Measurements from ENCODE around the gene OMP. TPM values are rescaled to one million over a fixed set of nuclear protein-coding genes. Genes with fewer than 3 reads are reported as not detected.

Gene OMP
- total RNA-seq, 1 donor from 2014 or later, result not detected

DNA sequence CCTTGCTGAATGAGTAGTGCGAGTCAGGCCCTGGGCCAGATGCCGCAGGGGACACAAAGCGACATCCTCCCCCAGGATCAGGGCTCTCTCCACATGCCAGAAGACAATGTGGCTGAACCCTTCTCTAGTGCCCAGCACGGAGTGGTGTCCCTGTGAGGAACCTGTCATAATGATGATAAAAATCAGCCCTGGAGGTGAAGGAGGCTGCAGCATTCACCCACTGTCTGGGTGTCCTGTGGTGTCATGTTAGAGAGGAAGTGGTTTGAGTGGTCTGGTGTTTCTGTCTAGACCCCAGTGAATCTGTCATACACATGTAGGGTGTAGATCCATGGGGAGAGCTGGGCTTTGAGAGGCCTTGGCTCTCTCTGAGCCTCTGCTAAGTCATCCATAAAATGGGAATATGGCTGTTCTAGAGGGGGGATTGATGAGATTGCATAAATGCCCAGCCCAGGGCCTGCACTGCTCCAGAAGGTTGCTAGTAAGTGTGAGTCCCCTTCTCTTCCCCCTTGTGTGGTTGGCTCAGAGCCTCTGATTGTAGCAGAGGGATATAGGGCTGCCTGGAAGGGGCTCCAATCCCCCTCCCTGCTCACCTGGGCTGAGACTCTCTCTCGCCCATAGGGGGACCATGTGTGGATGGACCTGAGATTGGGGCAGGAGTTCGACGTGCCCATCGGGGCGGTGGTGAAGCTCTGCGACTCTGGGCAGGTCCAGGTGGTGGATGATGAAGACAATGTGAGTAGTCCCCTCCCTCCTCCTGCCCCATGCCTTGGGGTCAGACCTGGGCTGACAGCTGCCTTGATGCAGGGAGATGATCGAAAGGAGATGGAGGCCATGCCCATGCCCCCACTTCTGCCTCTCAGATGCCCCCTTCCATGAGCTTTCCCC, 39.7 kb downstream of the OMP start:
- no peak for DNase-seq

DNA sequence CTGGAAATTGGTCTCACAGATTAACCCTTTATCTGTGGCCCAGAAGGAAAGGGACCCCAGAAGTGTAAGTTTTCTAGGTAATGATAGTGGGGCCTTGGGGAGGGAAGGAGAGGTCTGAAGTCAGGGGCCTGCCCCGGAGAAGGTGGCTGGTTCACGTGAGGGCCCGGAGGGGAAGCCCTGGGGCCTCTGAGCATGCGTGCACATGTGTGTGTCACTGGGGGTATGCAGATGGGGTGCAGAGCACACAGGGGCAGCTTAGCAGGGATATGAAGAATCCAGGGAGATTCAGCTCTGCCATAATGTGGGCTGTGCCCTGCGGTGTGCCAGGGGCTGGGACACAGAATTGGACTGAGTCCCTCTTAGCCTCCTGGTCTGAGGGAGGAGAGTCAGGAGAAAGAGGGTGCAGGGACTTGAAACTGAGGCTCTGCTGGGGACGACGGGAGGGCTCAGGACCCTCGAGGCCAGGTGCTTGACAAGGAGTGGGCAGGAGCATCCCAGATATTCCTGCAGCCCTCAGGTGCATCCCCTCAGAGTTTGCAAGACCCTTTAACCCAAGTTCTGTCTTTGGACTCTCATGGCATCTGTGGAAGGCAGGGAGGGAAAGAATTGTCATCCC, 40.9 kb downstream of the OMP start:
- DNase-seq, result no peak

DNA sequence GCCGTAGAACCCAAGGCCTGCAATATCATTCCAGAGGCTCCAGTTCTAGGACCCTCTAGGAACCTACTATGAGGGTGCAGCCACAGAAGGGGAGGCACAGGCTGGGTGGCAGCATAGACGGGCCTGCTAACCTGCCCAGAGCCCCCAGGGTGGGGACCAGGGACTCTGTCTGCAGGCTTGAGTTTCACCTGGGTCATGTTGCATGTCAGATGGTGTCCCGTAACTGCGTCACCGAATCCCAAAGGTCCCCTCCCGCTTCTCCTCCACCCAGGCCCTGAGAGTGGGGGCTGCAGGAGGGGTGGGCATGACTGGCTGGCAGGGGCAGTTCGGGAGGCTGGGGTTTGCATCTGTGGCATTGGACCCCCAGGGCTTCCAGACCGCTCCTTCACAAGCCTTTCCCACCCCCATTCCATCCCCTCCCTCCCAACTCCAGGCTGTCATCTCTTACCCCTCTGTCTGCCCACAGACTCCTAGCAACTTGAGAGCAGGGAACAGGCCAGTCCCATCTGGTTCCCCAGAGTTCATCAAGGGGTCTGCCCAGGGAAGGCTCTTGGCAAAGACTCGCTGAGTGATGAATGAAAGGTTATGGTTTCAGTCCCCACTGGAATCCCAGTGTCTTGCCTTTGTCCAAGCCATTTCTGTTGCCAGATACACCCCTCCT, 41.7 kb downstream of the OMP start:
- DNase-seq, result no peak

GRCh38 chr11:77144857-77145428, 42.3 kb downstream of the OMP start:
- no peak for DNase-seq

DNA sequence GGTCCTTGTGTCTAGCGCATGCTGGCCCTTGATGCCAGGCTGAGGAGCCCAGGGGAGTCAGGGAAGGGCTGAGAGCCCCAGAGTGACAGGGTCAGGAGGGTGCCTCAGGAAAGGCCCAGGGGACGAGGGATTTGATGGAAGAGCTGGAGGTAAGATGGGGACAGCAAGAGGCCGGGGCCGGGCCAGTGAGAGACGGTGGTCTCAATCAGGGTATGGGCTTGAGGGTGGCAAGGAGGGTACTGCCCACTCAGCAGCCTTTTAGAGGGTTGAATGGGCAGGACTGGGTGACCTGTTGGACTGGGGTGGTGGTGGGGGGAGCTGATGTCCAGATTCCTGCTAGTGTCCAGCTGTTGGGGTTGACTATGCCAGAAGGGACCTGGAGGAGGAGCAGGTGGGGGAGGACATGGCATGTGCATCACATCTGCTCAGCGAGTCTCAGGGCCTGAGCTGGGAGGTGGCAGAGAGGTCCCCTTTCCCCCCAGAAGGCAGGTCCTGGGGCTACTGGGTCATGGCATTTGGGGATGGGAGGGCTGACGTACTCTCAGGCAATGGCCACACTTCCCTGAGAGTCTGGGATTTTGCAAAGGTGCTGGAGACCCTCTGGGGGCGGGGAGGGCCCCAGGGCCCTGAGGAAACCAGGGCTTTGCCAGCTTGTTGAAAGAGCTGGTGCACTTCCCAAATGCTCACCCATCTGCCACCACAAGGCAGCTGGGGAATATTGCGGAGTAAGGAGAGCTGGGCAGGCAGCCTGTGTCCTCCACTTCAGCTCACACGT, 43.8 kb downstream of the OMP start:
- DNase-seq, result no peak

DNA sequence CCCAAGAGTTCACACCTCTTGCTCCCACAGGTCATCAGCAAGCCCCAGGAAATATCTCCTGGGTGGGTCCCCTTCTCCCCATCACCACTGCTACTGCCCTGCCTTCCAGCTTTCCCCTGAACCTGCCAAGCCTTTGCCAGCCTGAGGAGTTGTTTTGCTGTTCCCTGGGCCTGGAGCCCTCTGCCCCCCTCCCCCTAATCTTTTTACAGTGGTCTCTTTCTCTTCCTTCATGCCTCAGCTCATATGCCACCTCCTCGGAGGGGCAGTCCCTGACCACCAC, 44.3 kb downstream of the OMP start:
- no peak for DNase-seq

DNA sequence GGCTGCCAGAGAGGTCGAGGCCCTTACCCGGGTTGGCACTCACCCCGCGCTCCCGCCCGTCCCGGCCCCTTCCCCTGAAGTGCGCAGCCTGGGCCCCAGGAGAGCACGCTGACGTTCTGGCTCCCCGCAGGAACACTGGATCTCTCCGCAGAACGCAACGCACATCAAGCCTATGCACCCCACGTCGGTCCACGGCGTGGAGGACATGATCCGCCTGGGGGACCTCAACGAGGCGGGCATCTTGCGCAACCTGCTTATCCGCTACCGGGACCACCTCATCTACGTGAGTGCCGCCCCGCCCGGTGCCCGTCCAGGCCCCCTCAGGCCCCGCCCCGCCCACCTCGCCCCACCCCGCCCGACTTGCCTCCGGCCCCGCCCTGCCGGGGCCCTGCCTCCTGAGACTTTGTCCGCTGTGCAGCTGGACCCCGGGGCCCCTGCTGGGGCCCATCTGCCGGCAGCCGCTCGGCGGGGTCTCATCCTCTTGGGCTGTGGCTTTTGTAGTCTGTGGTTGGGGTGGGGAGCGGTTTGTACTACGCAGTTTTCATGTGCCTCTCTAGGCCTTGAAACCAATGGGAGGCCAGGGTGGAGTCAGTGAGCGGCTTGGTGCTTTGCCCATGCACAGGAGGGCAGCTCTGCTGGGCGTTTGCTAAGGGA, 45.2 kb downstream of the OMP start:
- no peak for DNase-seq

GRCh38 chr11:77148963-77149715, 46.5 kb downstream of the OMP start:
- no peak for DNase-seq

- no peak for DNase-seq
Observed at GRCh38 chr11:77149716-77150392, 47.2 kb downstream of the OMP start.

DNA sequence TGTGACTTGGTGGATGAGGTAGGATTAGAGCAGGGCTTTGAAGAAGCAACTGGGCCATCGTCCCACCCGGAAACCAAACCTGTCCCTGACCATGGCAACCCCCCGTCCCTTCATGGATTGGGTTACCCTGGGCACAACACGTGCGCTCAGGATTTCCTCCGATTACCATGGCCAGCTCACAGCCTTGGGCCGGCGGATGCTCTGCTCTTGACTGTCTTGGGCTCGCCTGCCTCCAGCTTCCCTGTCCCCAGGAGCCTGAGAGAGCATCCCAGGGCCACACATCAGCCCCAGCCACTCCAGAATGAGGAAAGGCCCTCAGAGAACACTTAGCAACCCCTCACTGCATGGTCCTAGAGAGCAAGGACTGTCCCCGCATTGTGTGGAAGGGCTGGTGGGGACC, 48.2 kb downstream of the OMP start:
- DNase-seq, result no peak

GRCh38 chr11:77151804-77152509, 49.3 kb downstream of the OMP start:
- DNase-seq, result no peak

DNA sequence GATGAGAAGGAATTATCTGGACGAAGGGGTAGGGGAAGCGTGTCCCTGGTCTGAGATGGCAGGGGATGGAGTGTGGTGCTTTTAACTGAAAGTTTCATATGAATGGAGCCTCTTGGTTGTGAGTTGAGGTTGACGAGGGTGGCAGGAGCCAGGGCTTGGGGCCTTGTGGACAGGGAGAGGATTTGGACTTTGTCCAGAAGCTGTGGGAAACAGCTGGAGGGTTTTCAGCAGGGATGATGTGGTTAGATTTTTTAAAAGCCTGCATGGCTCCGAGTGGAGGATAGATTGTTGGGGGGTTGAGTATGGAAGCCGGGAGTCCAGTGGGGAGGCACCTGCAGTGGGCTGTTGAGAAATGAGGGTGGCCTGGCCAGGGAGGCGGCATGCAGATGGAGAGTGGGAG, 50.2 kb downstream of the OMP start:
- DNase-seq, result no peak

Other genes starting within 250 kb of the OMP start
- 22.8 and 30.1 TPM in 2 replicates for gene ACER3, start 241.9 kb upstream of the OMP start, total RNA-seq
- gene B3GNT6, start 68.4 kb upstream of the OMP start, total RNA-seq, result not detected in 2 replicates
- gene CAPN5, start 35.9 kb upstream of the OMP start, total RNA-seq, result 5.6 and 8.5 TPM in 2 replicates
- gene MYO7A, start 25.4 kb downstream of the OMP start, total RNA-seq, result 7.7 and 8.7 TPM in 2 replicates
- not detected in 2 replicates for gene GDPD4, start 198.8 kb downstream of the OMP start, total RNA-seq

All from dermis blood vessel endothelial cell (primary cell).